ENCODE results near the gene WDR89. TPM values are rescaled to one million over a fixed set of nuclear protein-coding genes. Genes with fewer than 3 reads are reported as not detected.

Gene WDR89
- total RNA-seq, 1 donor = 10.5 TPM

GRCh38 chr14:63573581-63573980, 68.1 kb downstream of the WDR89 start:
- Histone ChIP-seq H2AFZ (ENCODE audit: low read length) (no peak overlapping the region), H3K79me2 (ENCODE audit: insufficient read depth, low read length) (no peaks in the 10 kb centered on the region), H4K20me1 (ENCODE audit: insufficient read depth, low read length) (no peaks in the 10 kb centered on the region), H3K4me3 (ENCODE audit: insufficient read depth, low read length) (no peak overlapping the region), H3K9me3 (ENCODE audit: low read depth, low read length) (no peaks in the 10 kb centered on the region), H3K4me2 (ENCODE audit: insufficient read depth, low read length) (no peak overlapping the region), H3K4me1 (ENCODE audit: insufficient read depth, low read length) (no peaks in the 10 kb centered on the region), H3K27ac (ENCODE audit: low read depth, low read length) (no peak overlapping the region), H3K27me3 (ENCODE audit: insufficient read depth, low read length) (peaks cover 3% of the 10 kb centered on the region), H3K36me3 (ENCODE audit: insufficient read depth, low read length) (no peaks in the 10 kb centered on the region)
- DNase-seq (ENCODE audit: insufficient read length, low spot score, missing footprints) = peak; percentile 21
- TF ChIP-seq, protein P1, sequence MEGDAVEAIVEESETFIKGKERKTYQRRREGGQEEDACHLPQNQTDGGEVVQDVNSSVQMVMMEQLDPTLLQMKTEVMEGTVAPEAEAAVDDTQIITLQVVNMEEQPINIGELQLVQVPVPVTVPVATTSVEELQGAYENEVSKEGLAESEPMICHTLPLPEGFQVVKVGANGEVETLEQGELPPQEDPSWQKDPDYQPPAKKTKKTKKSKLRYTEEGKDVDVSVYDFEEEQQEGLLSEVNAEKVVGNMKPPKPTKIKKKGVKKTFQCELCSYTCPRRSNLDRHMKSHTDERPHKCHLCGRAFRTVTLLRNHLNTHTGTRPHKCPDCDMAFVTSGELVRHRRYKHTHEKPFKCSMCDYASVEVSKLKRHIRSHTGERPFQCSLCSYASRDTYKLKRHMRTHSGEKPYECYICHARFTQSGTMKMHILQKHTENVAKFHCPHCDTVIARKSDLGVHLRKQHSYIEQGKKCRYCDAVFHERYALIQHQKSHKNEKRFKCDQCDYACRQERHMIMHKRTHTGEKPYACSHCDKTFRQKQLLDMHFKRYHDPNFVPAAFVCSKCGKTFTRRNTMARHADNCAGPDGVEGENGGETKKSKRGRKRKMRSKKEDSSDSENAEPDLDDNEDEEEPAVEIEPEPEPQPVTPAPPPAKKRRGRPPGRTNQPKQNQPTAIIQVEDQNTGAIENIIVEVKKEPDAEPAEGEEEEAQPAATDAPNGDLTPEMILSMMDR (IDR thresholded peaks at IDR 0.05; ENCODE audit: extremely low read depth, low read depth, low read length) = no peak

DNA sequence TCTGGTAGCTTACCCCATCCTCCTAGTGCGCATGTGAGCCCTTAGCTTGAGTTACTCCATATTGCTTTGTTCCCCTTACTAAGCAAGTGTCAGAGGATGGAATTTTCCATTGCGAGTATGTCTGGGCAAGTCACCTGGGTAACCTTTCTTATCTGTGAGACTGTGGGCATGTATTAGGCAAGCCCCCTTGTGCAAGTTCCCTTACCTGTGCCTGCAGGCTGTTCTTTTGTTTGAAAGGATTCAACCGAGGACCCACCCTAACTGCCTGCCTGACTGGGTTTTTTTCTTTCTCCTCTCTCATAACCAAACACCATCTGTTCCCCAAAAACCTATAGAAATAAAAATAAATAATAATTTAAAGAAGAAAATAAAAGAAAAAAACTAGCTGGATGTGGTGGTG, 76.2 kb downstream of the WDR89 start:
- no peak overlapping the region for H3K4me2 ChIP-seq (ENCODE audit: insufficient read depth, low read length)
- H2AFZ ChIP-seq (ENCODE audit: low read length) = no peak overlapping the region
- no peaks in the 10 kb centered on the region for H3K79me2 ChIP-seq (ENCODE audit: insufficient read depth, low read length)
- H3K27ac ChIP-seq (ENCODE audit: low read depth, low read length) = no peak overlapping the region
- TF ChIP-seq, protein P1 (IDR thresholded peaks at IDR 0.05; ENCODE audit: extremely low read depth, low read depth, low read length) = no peak
- no peak for DNase-seq (ENCODE audit: insufficient read length, low spot score, missing footprints)
- H3K4me1 ChIP-seq (ENCODE audit: insufficient read depth, low read length) = peaks cover 2% of the 10 kb centered on the region
- H3K9me3 ChIP-seq (ENCODE audit: low read depth, low read length) = no peaks in the 10 kb centered on the region
- H3K27me3 ChIP-seq (ENCODE audit: insufficient read depth, low read length) = peaks cover 4% of the 10 kb centered on the region
- no peaks in the 10 kb centered on the region for H3K36me3 ChIP-seq (ENCODE audit: insufficient read depth, low read length)
- no peaks in the 10 kb centered on the region for H4K20me1 ChIP-seq (ENCODE audit: insufficient read depth, low read length)
- no peak overlapping the region for H3K4me3 ChIP-seq (ENCODE audit: insufficient read depth, low read length)

DNA sequence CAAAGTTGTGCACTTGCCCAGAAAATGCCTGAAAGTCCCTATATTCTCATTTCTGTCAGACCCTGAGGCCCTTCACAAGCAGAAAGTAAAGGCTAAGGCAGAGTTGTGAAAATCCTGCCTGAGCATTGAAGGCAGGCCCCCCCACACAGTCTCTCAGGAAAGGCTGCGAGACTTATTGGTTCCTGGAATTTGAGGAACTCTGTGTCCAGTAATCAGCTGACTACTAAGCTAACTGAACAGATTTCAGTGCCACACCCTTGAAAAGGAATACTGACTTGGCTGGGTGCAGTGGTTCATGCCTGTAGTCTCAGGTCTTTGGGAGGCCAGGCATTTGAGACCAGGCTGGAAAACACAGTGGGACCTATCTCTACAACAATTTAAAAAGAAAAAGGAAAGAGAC, 77.4 kb downstream of the WDR89 start:
- Histone ChIP-seq H3K4me3 (ENCODE audit: insufficient read depth, low read length) (no peak overlapping the region), H3K79me2 (ENCODE audit: insufficient read depth, low read length) (no peaks in the 10 kb centered on the region), H3K9me3 (ENCODE audit: low read depth, low read length) (no peaks in the 10 kb centered on the region), H3K27ac (ENCODE audit: low read depth, low read length) (no peak overlapping the region), H2AFZ (ENCODE audit: low read length) (no peak overlapping the region), H3K27me3 (ENCODE audit: insufficient read depth, low read length) (peaks cover 4% of the 10 kb centered on the region), H4K20me1 (ENCODE audit: insufficient read depth, low read length) (no peaks in the 10 kb centered on the region), H3K36me3 (ENCODE audit: insufficient read depth, low read length) (no peaks in the 10 kb centered on the region), H3K4me2 (ENCODE audit: insufficient read depth, low read length) (no peak overlapping the region), H3K4me1 (ENCODE audit: insufficient read depth, low read length) (peaks cover 2% of the 10 kb centered on the region)
- DNase-seq (ENCODE audit: insufficient read length, low spot score, missing footprints) = peak; percentile 72
- TF ChIP-seq, protein P1 (IDR thresholded peaks at IDR 0.05; ENCODE audit: extremely low read depth, low read depth, low read length) = no peak

DNA sequence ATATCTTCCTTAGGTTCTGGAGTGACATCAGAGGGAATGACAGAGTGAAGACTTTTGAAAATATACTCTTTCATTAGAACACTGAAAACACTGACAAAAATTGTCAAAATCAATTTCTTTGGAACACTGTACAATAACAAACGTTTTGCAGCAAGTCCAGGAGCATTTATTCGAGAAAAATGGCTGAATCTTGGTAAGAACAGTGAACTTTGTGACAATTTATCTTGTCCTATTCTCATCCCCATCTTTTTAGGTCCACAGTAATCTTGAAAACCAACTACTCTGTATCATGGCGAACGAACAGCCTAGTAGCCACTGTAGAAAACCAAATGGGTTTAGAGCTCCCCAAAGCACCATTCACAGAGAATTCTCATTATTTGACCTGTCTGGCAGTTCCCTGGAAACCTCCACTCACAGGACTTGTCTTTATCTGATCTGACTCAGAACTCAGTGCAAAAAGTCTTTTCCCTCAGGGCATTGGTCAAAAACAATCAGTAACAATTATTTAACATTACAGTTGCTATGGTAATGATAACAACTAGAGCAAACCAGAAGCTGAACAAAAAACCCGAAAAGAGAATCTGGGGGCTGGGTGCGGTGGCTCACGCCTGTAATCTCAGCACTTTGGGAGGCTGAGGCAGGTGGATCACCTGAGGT, 78.2 kb downstream of the WDR89 start:
- no peaks in the 10 kb centered on the region for H3K9me3 ChIP-seq (ENCODE audit: low read depth, low read length)
- peaks cover 4% of the 10 kb centered on the region for H3K27me3 ChIP-seq (ENCODE audit: insufficient read depth, low read length)
- TF ChIP-seq, protein P1 (IDR thresholded peaks at IDR 0.05; ENCODE audit: extremely low read depth, low read depth, low read length) = no peak
- no peak overlapping the region for H2AFZ ChIP-seq (ENCODE audit: low read length)
- H3K4me1 ChIP-seq (ENCODE audit: insufficient read depth, low read length) = peaks cover 2% of the 10 kb centered on the region
- H3K79me2 ChIP-seq (ENCODE audit: insufficient read depth, low read length) = no peaks in the 10 kb centered on the region
- no peak overlapping the region for H3K27ac ChIP-seq (ENCODE audit: low read depth, low read length)
- H3K36me3 ChIP-seq (ENCODE audit: insufficient read depth, low read length) = no peaks in the 10 kb centered on the region
- H3K4me3 ChIP-seq (ENCODE audit: insufficient read depth, low read length) = no peak overlapping the region
- DNase-seq (ENCODE audit: insufficient read length, low spot score, missing footprints) = peak; percentile 81
- H3K4me2 ChIP-seq (ENCODE audit: insufficient read depth, low read length) = no peak overlapping the region
- no peaks in the 10 kb centered on the region for H4K20me1 ChIP-seq (ENCODE audit: insufficient read depth, low read length)
